ENCODE data around the gene RERG.

- TF ChIP-seq EZH2 (IDR thresholded peaks at IDR 0.05; ENCODE audit: insufficient read depth, poor library complexity, severe bottlenecking): no peak
- TF ChIP-seq EZH2phosphoT487 (IDR thresholded peaks at IDR 0.05; ENCODE audit: insufficient read depth, low read depth): no peak
These were observed 20.6 kb downstream of the RERG start for GRCh38 chr12:15200641-15201040.
